HG02571 (cell line): ENCODE data around the gene DYDC2.
"Not testable (repeated sequence)": the region's sequence is repeated elsewhere in the genome, so short reads cannot be mapped to it uniquely, and the experiment has no call there.

Experiments used
- ATAC-seq: cut with Tn5 transposase; IDR thresholded peaks from one replicate; pipeline ENCODE4 v1.9.1; 2021; ENCODE audit warnings: mild to moderate bottlenecking, moderate library complexity; ENCODE audit not compliant: unreplicated experiment

Gene DYDC2

GRCh38 chr10:80411681-80412220 is 55.2 kb downstream of the DYDC2 start:
- no peak for ATAC-seq

- ATAC-seq, result no peak
Observed at GRCh38 chr10:80412486-80412885, 55.9 kb downstream of the DYDC2 start.

GRCh38 chr10:80413271-80413996 is 56.9 kb downstream of the DYDC2 start:
- ATAC-seq, result no peak

GRCh38 chr10:80414142-80414895 is 57.7 kb downstream of the DYDC2 start:
- no peak for ATAC-seq

- no peak for ATAC-seq
Observed at GRCh38 chr10:80415734-80416478, 59.3 kb downstream of the DYDC2 start.

GRCh38 chr10:80416479-80417098 is 60.0 kb downstream of the DYDC2 start:
- ATAC-seq, result no peak

- ATAC-seq, result not testable (repeated sequence)
Observed at GRCh38 chr10:80417256-80417655, 60.7 kb downstream of the DYDC2 start.
